H9 (cell line): ENCODE data around the gene ABCA3. TPM values are rescaled to one million over a fixed set of nuclear protein-coding genes. Genes with fewer than 3 reads are reported as not detected.

Source experiments
- DNase-seq: peaks from one replicate; pipeline ENCODE4 v3.0.0-alpha.2; 2017
- H2AFZ ChIP-seq: one replicate; pipeline ENCODE4 v1.6.1; 2013; ENCODE audit warnings: mild to moderate bottlenecking, low read length, control low read depth, moderate library complexity
- H2AK5ac ChIP-seq: 2 replicates; pipeline ENCODE4 v1.6.1; 2013; ENCODE audit warnings: low read length, control low read depth, mixed read lengths; ENCODE audit not compliant: insufficient read length
- H2BK120ac ChIP-seq: one replicate; pipeline ENCODE4 v1.6.1; 2013; ENCODE audit warnings: low read depth, mild to moderate bottlenecking, low read length, control low read depth, inconsistent platforms; ENCODE audit not compliant: poor library complexity, severe bottlenecking
- H2BK12ac ChIP-seq: 2 replicates; pipeline ENCODE4 v1.6.1; 2013; ENCODE audit warnings: low read length, control low read depth, mixed read lengths, low read depth; ENCODE audit not compliant: insufficient read length
- H2BK15ac ChIP-seq: 2 replicates; pipeline ENCODE4 v1.6.1; 2013; ENCODE audit warnings: low read depth, low read length, control low read depth
- H2BK20ac ChIP-seq: one replicate; pipeline ENCODE4 v1.6.1; 2013; ENCODE audit warnings: low read depth, mild to moderate bottlenecking, low read length, control low read depth, inconsistent platforms; ENCODE audit not compliant: poor library complexity, severe bottlenecking
- H2BK5ac ChIP-seq: 2 replicates; pipeline ENCODE4 v1.6.1; 2013; ENCODE audit warnings: low read length, control low read depth, mixed read lengths; ENCODE audit not compliant: insufficient read length
- H3K14ac ChIP-seq: 2 replicates; pipeline ENCODE4 v1.6.1; 2013; ENCODE audit warnings: low read length, control low read depth; ENCODE audit not compliant: insufficient read depth
- H3K18ac ChIP-seq: 2 replicates; pipeline ENCODE4 v1.6.1; 2013; ENCODE audit warnings: low read depth, mild to moderate bottlenecking, mixed read lengths, low read length, control low read depth; ENCODE audit not compliant: insufficient read length
- H3K23ac ChIP-seq: 2 replicates; pipeline ENCODE4 v1.6.1; 2013; ENCODE audit warnings: low read length, control low read depth, mixed read lengths, low read depth; ENCODE audit not compliant: insufficient read length
- H3K23me2 ChIP-seq: 2 replicates; pipeline ENCODE4 v1.6.1; 2013; ENCODE audit warnings: low read depth, mild to moderate bottlenecking, mixed read lengths, low read length, control low read depth; ENCODE audit not compliant: insufficient read length, poor library complexity, severe bottlenecking
- H3K27ac ChIP-seq: 2 replicates; pipeline ENCODE4 v1.5.1; 2013; ENCODE audit warnings: low read length, control low read depth, mixed read lengths, low read depth; ENCODE audit not compliant: insufficient read length
- H3K27me3 ChIP-seq: 2 replicates; pipeline ENCODE4 v1.6.1; 2013; ENCODE audit warnings: low read length, control low read depth, inconsistent platforms; ENCODE audit not compliant: insufficient read depth
- H3K4ac ChIP-seq: 2 replicates; pipeline ENCODE4 v1.6.1; 2013; ENCODE audit warnings: low read depth, mild to moderate bottlenecking, control low read depth, inconsistent platforms, low read length, moderate library complexity
- H3K4me1 ChIP-seq: 2 replicates; pipeline ENCODE4 v1.6.1; 2013; ENCODE audit warnings: low read length, control low read depth, inconsistent platforms; ENCODE audit not compliant: insufficient read depth
- H3K4me2 ChIP-seq: 2 replicates; pipeline ENCODE4 v1.6.1; 2013; ENCODE audit warnings: low read length, control low read depth, mixed read lengths; ENCODE audit not compliant: insufficient read length, insufficient read depth
- H3K56ac ChIP-seq: 2 replicates; pipeline ENCODE4 v1.6.1; 2013; ENCODE audit warnings: low read depth, mild to moderate bottlenecking, mixed read lengths, low read length, control low read depth; ENCODE audit not compliant: insufficient read length
- H3K79me1 ChIP-seq: 2 replicates; pipeline ENCODE4 v1.6.1; 2013; ENCODE audit warnings: low read depth, mild to moderate bottlenecking, moderate library complexity, low read length, control low read depth, inconsistent platforms; ENCODE audit not compliant: insufficient read depth, poor library complexity, severe bottlenecking
- H3K79me2 ChIP-seq: 2 replicates; pipeline ENCODE4 v1.6.1; 2013; ENCODE audit warnings: low read length, control low read depth, inconsistent platforms; ENCODE audit not compliant: insufficient read depth
- H3K9ac ChIP-seq: 2 replicates; pipeline ENCODE4 v1.6.1; 2013; ENCODE audit warnings: low read length, control low read depth, mixed read lengths; ENCODE audit not compliant: insufficient read length; ENCODE audit errors: extremely low read depth
- H3K9me3 ChIP-seq: one replicate; pipeline ENCODE4 v1.6.1; 2013; ENCODE audit warnings: low read depth, low read length, inconsistent platforms; ENCODE audit not compliant: control insufficient read depth
- H3T11ph ChIP-seq: one replicate; pipeline ENCODE4 v1.6.1; 2013; ENCODE audit warnings: mild to moderate bottlenecking, low read length, control low read depth, inconsistent platforms
- H4K20me1 ChIP-seq: one replicate; pipeline ENCODE4 v1.6.1; 2013; ENCODE audit not compliant: control insufficient read depth, insufficient read length, insufficient read depth
- H4K5ac ChIP-seq: 2 replicates; pipeline ENCODE4 v1.6.1; 2013; ENCODE audit warnings: low read depth, mild to moderate bottlenecking, mixed read lengths, low read length, control low read depth; ENCODE audit not compliant: insufficient read length
- H4K8ac ChIP-seq: replicated peaks from 2 replicates; pipeline ENCODE4 v1.6.1; 2013; ENCODE audit warnings: low read length, control low read depth, mixed read lengths, low read depth; ENCODE audit not compliant: insufficient read length
- H4K91ac ChIP-seq: 2 replicates; pipeline ENCODE4 v1.6.1; 2013; ENCODE audit warnings: low read depth, mild to moderate bottlenecking, moderate library complexity, mixed read lengths, low read length, control low read depth; ENCODE audit not compliant: insufficient read length
- H3K27ac Mint-ChIP-seq, 3 experiments: 2 replicates in 2 of 3; 3 replicates in 1 of 3; pipeline ENCODE4 v1.8.0; 2020 to 2021; ENCODE audit warnings: mixed read lengths in 3 of 3, mild to moderate bottlenecking in 1 of 3, moderate library complexity in 1 of 3
- H3K27me3 Mint-ChIP-seq: 2 replicates; pipeline ENCODE4 v1.8.0; 2021; ENCODE audit warnings: low read depth, mild to moderate bottlenecking, moderate library complexity, mixed read lengths
- H3K36me3 Mint-ChIP-seq, 3 experiments: 2 replicates in 2 of 3; 3 replicates in 1 of 3; pipeline ENCODE4 v1.8.0; 2020 to 2021; ENCODE audit warnings: low read depth in 3 of 3, mixed read lengths in 3 of 3; ENCODE audit not compliant: insufficient read depth in 1 of 3
- H3K4me1 Mint-ChIP-seq, 2 experiments: 2 replicates each; pipeline ENCODE4 v1.8.0; 2020; ENCODE audit warnings: mixed read lengths in 2 of 2
- H3K4me3 Mint-ChIP-seq, 2 experiments: 2 replicates in 1 of 2; 3 replicates in 1 of 2; pipeline ENCODE4 v1.8.0; 2020 to 2021; ENCODE audit warnings: mild to moderate bottlenecking in 2 of 2, mixed read lengths in 2 of 2, moderate library complexity in 1 of 2
- H3K9me3 Mint-ChIP-seq, 2 experiments: 2 replicates in 1 of 2; 3 replicates in 1 of 2; pipeline ENCODE4 v1.8.0; 2020; ENCODE audit warnings: mild to moderate bottlenecking in 2 of 2, mixed read lengths in 2 of 2, moderate library complexity in 1 of 2
- WGBS: extraction: QIAGEN DNeasy Blood & Tissue Kit; methylation state at CpG from one replicate; pipeline ENCODE4 v1.1.7; 2013; ENCODE audit warnings: missing lambda C conversion rate, low lambda C conversion rate, mixed read lengths; ENCODE audit not compliant: insufficient read length; ENCODE audit errors: extremely low coverage; 5-methylcytosine and 5-hydroxymethylcytosine counted together
- total RNA-seq: library from RNA; stranded (reverse); gene quantifications from 2 replicates; pipeline ENCODE4 v1.2.1, GENCODE V29; 2021
- TF ChIP-seq, protein P1 (sequence below): fragments of 200-600 bp; sonication (generic); conservative IDR thresholded peaks from 3 replicates; pipeline ENCODE4 v1.8.0; 2021; ENCODE audit warnings: antibody characterized with exemption, mild to moderate bottlenecking

Gene ABCA3
- total RNA-seq, 1 experiment from 2014 or later: 8.0 TPM

DNA sequence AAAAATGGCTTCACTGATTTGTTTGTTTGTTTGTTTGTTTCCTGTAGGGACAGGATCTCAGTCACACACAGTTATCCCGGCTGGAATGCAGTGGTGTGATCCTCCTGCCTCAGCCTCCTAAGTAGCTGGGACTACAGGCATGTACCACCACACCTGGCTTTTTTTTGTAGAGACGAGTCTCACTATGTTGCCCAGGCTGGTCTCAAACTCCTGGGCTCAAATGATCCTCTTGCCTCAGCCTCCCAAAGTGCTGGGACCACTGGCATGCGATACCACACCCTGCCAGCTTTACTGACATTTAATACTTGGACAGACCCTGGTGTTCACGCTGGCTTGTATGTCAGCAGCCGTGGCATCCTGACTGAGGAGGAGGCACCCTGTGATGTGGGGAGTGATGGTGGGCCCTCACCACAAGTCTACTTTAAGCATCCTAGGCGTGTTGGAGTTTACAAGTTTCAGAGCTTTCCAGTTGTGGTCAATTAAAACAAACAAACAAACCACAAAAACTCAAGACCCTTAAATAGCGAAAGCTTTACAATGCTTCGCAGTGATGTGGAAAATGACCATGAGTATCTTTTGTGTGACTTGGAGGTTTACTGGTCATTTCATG is 5.1 kb downstream of the ABCA3 start:
- H3K27me3 ChIP-seq: peaks cover 9% of the 10 kb centered on the region; the same call in 1 of the 2 replicates
- no peak overlapping the region for H3K23ac ChIP-seq
- H3K27ac Mint-ChIP-seq: no peak overlapping the region
- WGBS: no CpG with 5 or more reads among the region's 8 CpGs
- no peak overlapping the region for H3K14ac ChIP-seq
- no peak overlapping the region for H3K4me3 Mint-ChIP-seq
- TF ChIP-seq, protein P1, sequence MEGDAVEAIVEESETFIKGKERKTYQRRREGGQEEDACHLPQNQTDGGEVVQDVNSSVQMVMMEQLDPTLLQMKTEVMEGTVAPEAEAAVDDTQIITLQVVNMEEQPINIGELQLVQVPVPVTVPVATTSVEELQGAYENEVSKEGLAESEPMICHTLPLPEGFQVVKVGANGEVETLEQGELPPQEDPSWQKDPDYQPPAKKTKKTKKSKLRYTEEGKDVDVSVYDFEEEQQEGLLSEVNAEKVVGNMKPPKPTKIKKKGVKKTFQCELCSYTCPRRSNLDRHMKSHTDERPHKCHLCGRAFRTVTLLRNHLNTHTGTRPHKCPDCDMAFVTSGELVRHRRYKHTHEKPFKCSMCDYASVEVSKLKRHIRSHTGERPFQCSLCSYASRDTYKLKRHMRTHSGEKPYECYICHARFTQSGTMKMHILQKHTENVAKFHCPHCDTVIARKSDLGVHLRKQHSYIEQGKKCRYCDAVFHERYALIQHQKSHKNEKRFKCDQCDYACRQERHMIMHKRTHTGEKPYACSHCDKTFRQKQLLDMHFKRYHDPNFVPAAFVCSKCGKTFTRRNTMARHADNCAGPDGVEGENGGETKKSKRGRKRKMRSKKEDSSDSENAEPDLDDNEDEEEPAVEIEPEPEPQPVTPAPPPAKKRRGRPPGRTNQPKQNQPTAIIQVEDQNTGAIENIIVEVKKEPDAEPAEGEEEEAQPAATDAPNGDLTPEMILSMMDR: no peak
- no peaks in the 10 kb centered on the region for H3K79me1 ChIP-seq
- H2AK5ac ChIP-seq: no peak overlapping the region
- H3K9ac ChIP-seq: no peak overlapping the region
- H4K91ac ChIP-seq: no peak overlapping the region
- H3K23me2 ChIP-seq: peaks cover 8% of the 10 kb centered on the region
- H2AFZ ChIP-seq: no peak overlapping the region
- peaks cover 3 to 4% of the 10 kb centered on the region in 2 experiments; a peak in 4 of 5 replicates for H3K9me3 Mint-ChIP-seq
- no peaks in the 10 kb centered on the region for H4K20me1 ChIP-seq
- no peaks in the 10 kb centered on the region for H3K9me3 ChIP-seq
- H3K4me2 ChIP-seq: no peak overlapping the region
- no peak overlapping the region for H2BK120ac ChIP-seq
- H2BK12ac ChIP-seq: no peak overlapping the region
- no peak overlapping the region for H3K56ac ChIP-seq
- no peak overlapping the region for H3T11ph ChIP-seq
- no peak overlapping the region for H3K27ac ChIP-seq
- H3K18ac ChIP-seq: no peak overlapping the region
- H3K79me2 ChIP-seq: no peaks in the 10 kb centered on the region
- H4K5ac ChIP-seq: no peak overlapping the region
- H3K4me1 Mint-ChIP-seq: peaks cover 6 to 8% of the 10 kb centered on the region in 2 experiments
- H2BK15ac ChIP-seq: no peak overlapping the region
- H4K8ac ChIP-seq: no peak overlapping the region
- no peak overlapping the region for H2BK5ac ChIP-seq
- no peak overlapping the region for H2BK20ac ChIP-seq
- no peaks in the 10 kb centered on the region for H3K4me1 ChIP-seq
- H3K36me3 Mint-ChIP-seq: peaks cover 0 to 3% (median 3%) of the 10 kb centered on the region in 3 experiments; a peak in 4 of 7 replicates
- H3K27me3 Mint-ChIP-seq: peaks cover 48% of the 10 kb centered on the region
- H3K4ac ChIP-seq: no peak overlapping the region
- DNase-seq: no peak
